MG63 (cell line): ENCODE results near the gene CDK11B. TPM values are rescaled to one million over a fixed set of nuclear protein-coding genes. Genes with fewer than 3 reads are reported as not detected.
A peak's percentile ranks its signal among the peaks of the same experiment; 100 is the strongest.

ENCODE experiments used
- DNase-seq: peaks from one replicate; pipeline ENCODE4 v3.0.0-alpha.2; 2020
- H3K27me3 ChIP-seq: fragments of 250-450 bp; sonication (Bioruptor Pico); 2 replicates; pipeline ENCODE4 v1.5.1; 2020; ENCODE audit warnings: mild to moderate bottlenecking, moderate library complexity
- H3K36me3 ChIP-seq: fragments of 250-450 bp; sonication (Bioruptor Pico); 2 replicates; pipeline ENCODE4 v1.5.1; 2020; ENCODE audit warnings: mild to moderate bottlenecking, moderate library complexity
- H3K4me3 ChIP-seq: fragments of 250-450 bp; sonication (Bioruptor Pico); 2 replicates; pipeline ENCODE4 v1.5.1; 2020; ENCODE audit warnings: mild to moderate bottlenecking, moderate library complexity
- H3K9me3 ChIP-seq: fragments of 250-450 bp; sonication (Bioruptor Pico); 2 replicates; pipeline ENCODE4 v1.5.1; 2020; ENCODE audit warnings: mild to moderate bottlenecking, moderate library complexity
- total RNA-seq: library from RNA; depleted of rRNA; stranded (reverse); fragments of >200 nt; shearing (Covaris generic); gene quantifications from 2 replicates; pipeline ENCODE4 v1.2.3, GENCODE V29; 2014; ENCODE audit warnings: low replicate concordance

Gene CDK11B
- total RNA-seq, 1 experiment from 2014 or later, result 4.5 TPM

GRCh38 chr1:1624443-1625403 lies 34.1 kb downstream of the CDK11B start:
- Histone ChIP-seq H3K9me3 (no peaks in the 10 kb centered on the region), H3K27me3 (no peaks in the 10 kb centered on the region), H3K4me3 (no peak overlapping the region), H3K36me3 (no peaks in the 10 kb centered on the region; the same call in 1 of the 2 replicates)
- no peak for DNase-seq

- no peak overlapping the region for H3K4me3 ChIP-seq
- no peaks in the 10 kb centered on the region; the same call in 1 of the 2 replicates for H3K36me3 ChIP-seq
- no peaks in the 10 kb centered on the region for H3K9me3 ChIP-seq
- no peak for DNase-seq
- no peaks in the 10 kb centered on the region for H3K27me3 ChIP-seq
Observed at GRCh38 chr1:1623631-1624442, 35.0 kb downstream of the CDK11B start.

GRCh38 chr1:1623181-1623630 lies 35.6 kb downstream of the CDK11B start:
- DNase-seq, result no peak
- H3K36me3 ChIP-seq, result no peaks in the 10 kb centered on the region; the same call in 1 of the 2 replicates
- H3K9me3 ChIP-seq, result no peaks in the 10 kb centered on the region
- no peaks in the 10 kb centered on the region for H3K27me3 ChIP-seq
- H3K4me3 ChIP-seq, result no peak overlapping the region

GRCh38 chr1:1622788-1623094 lies 36.1 kb downstream of the CDK11B start:
- no peaks in the 10 kb centered on the region for H3K27me3 ChIP-seq
- H3K9me3 ChIP-seq, result no peaks in the 10 kb centered on the region
- no peak for DNase-seq
- no peak overlapping the region for H3K4me3 ChIP-seq
- peaks cover 2% of the 10 kb centered on the region for H3K36me3 ChIP-seq

- peak; percentile 92 for DNase-seq
Observed at GRCh38 chr1:1622010-1622787, 36.6 kb downstream of the CDK11B start.

GRCh38 chr1:1621173-1622009 lies 37.4 kb downstream of the CDK11B start:
- Histone ChIP-seq H3K27me3 (no peaks in the 10 kb centered on the region), H3K4me3 (no peak overlapping the region), H3K36me3 (peaks cover 6% of the 10 kb centered on the region), H3K9me3 (no peaks in the 10 kb centered on the region)
- DNase-seq, result no peak

More at GRCh38 chr1:1622010-1622787, 36.6 kb downstream of the CDK11B start:
- peaks cover 6% of the 10 kb centered on the region for H3K36me3 ChIP-seq
- H3K27me3 ChIP-seq, result no peaks in the 10 kb centered on the region
- H3K9me3 ChIP-seq, result no peaks in the 10 kb centered on the region
- H3K4me3 ChIP-seq, result no peak overlapping the region

GRCh38 chr1:1620433-1621139 lies 38.2 kb downstream of the CDK11B start:
- Histone ChIP-seq H3K9me3 (no peaks in the 10 kb centered on the region), H3K27me3 (no peaks in the 10 kb centered on the region), H3K36me3 (peaks cover 6% of the 10 kb centered on the region), H3K4me3 (no peak overlapping the region)
- DNase-seq, result no peak

- Histone ChIP-seq H3K4me3 (no peak overlapping the region), H3K27me3 (no peaks in the 10 kb centered on the region), H3K9me3 (no peaks in the 10 kb centered on the region), H3K36me3 (peaks cover 6% of the 10 kb centered on the region)
- no peak for DNase-seq
Observed at GRCh38 chr1:1619917-1620361, 38.9 kb downstream of the CDK11B start.

GRCh38 chr1:1618396-1619068 lies 40.3 kb downstream of the CDK11B start:
- Histone ChIP-seq H3K27me3 (no peaks in the 10 kb centered on the region), H3K9me3 (no peaks in the 10 kb centered on the region), H3K4me3 (no peak overlapping the region), H3K36me3 (peaks cover 8% of the 10 kb centered on the region)
- DNase-seq, result no peak

GRCh38 chr1:1617925-1618324 lies 40.9 kb downstream of the CDK11B start:
- no peaks in the 10 kb centered on the region for H3K27me3 ChIP-seq
- no peaks in the 10 kb centered on the region for H3K9me3 ChIP-seq
- DNase-seq, result no peak
- no peak overlapping the region for H3K4me3 ChIP-seq
- H3K36me3 ChIP-seq, result peaks cover 8% of the 10 kb centered on the region

GRCh38 chr1:1617516-1617915 lies 41.3 kb downstream of the CDK11B start:
- H3K4me3 ChIP-seq, result no peak overlapping the region
- H3K27me3 ChIP-seq, result no peaks in the 10 kb centered on the region
- DNase-seq, result no peak
- H3K36me3 ChIP-seq, result peaks cover 8% of the 10 kb centered on the region
- H3K9me3 ChIP-seq, result no peaks in the 10 kb centered on the region

- H3K9me3 ChIP-seq, result no peaks in the 10 kb centered on the region
- peaks cover 8% of the 10 kb centered on the region for H3K36me3 ChIP-seq
- no peak for DNase-seq
- H3K27me3 ChIP-seq, result no peaks in the 10 kb centered on the region
- peak overlapping the region; percentile 100 for H3K4me3 ChIP-seq
Observed at GRCh38 chr1:1616838-1617237, 42.0 kb downstream of the CDK11B start.

- H3K36me3 ChIP-seq, result peaks cover 8% of the 10 kb centered on the region
- peak; percentile 49 for DNase-seq
- no peaks in the 10 kb centered on the region for H3K27me3 ChIP-seq
- no peaks in the 10 kb centered on the region for H3K9me3 ChIP-seq
- peak overlapping the region; percentile 100 for H3K4me3 ChIP-seq
Observed at GRCh38 chr1:1616045-1616790, 42.6 kb downstream of the CDK11B start.
